CD14-positive monocyte (primary cell): ENCODE results near the gene KLF15. TPM values are rescaled to one million over a fixed set of nuclear protein-coding genes. Genes with fewer than 3 reads are reported as not detected.

ENCODE experiments used
- DNase-seq, 3 donors: peaks; one replicate each; pipeline ENCODE4 v3.0.0-alpha.2; 2011 to 2022
- H2AFZ ChIP-seq: 2 replicates; pipeline ENCODE4 v1.6.0; 2012; ENCODE audit warnings: mild to moderate bottlenecking, low read depth, low read length, inconsistent platforms; ENCODE audit not compliant: insufficient read depth, poor library complexity, severe bottlenecking
- H3K27ac ChIP-seq, 2 donors: 1 replicate in 1 of 2; 2 replicates in 1 of 2; pipeline ENCODE4 v1.5.1; 2012 to 2013; ENCODE audit warnings: low read length in 2 of 2, control low read depth in 1 of 2, inconsistent platforms in 1 of 2, low read depth in 1 of 2, mild to moderate bottlenecking in 1 of 2
- H3K27me3 ChIP-seq, 2 donors: one replicate each; pipeline versions ENCODE4 v1.6.0 to v1.6.1; 2011 to 2013; ENCODE audit warnings: low read length in 2 of 2; ENCODE audit not compliant: control insufficient read depth in 2 of 2, insufficient read depth in 2 of 2
- H3K36me3 ChIP-seq, 2 donors: replicated peaks in 1 of 2; 1 replicate in 1 of 2; 2 replicates in 1 of 2; pipeline versions ENCODE4 v1.5.1 to v1.6.1; 2012 to 2013; ENCODE audit warnings: low read length in 2 of 2, control low read depth in 1 of 2, inconsistent platforms in 1 of 2, mild to moderate bottlenecking in 1 of 2; ENCODE audit not compliant: insufficient read depth in 2 of 2, control insufficient read depth in 1 of 2
- H3K4me1 ChIP-seq, 2 donors: 1 replicate in 1 of 2; 2 replicates in 1 of 2; pipeline versions ENCODE4 v1.5.1 to v1.6.1; 2012 to 2013; ENCODE audit warnings: low read length in 2 of 2, control low read depth in 1 of 2, inconsistent platforms in 1 of 2, mild to moderate bottlenecking in 1 of 2, moderate library complexity in 1 of 2; ENCODE audit not compliant: insufficient read depth in 2 of 2, control insufficient read depth in 1 of 2
- H3K4me2 ChIP-seq: replicated peaks from 2 replicates; pipeline ENCODE3; 2012; ENCODE audit warnings: low read length, moderate library complexity, mild to moderate bottlenecking; ENCODE audit not compliant: poor library complexity, severe bottlenecking; ENCODE audit errors: extremely low read depth
- H3K4me3 ChIP-seq, 3 experiments: fragments of 200-600 bp in 1 of 3; sonication (generic) in 1 of 3; replicated peaks in 1 of 3; 1 replicate in 2 of 3; 2 replicates in 1 of 3; pipeline ENCODE4 v1.5.1; 2011 to 2013; ENCODE audit warnings: low read length in 3 of 3, mild to moderate bottlenecking in 3 of 3, control low read depth in 2 of 3, low read depth in 2 of 3, inconsistent platforms in 1 of 3, moderate library complexity in 1 of 3
- H3K79me2 ChIP-seq: 2 replicates; pipeline ENCODE4 v1.6.0; 2012; ENCODE audit warnings: mild to moderate bottlenecking, control low read depth, inconsistent platforms, low read length, moderate library complexity; ENCODE audit not compliant: insufficient read depth
- H3K9ac ChIP-seq: 2 replicates; pipeline ENCODE4 v1.6.0; 2017; ENCODE audit warnings: low read length, mild to moderate bottlenecking; ENCODE audit not compliant: insufficient read depth, poor library complexity, severe bottlenecking
- H3K9me3 ChIP-seq, 2 donors: replicated peaks in 1 of 2; 1 replicate in 1 of 2; 2 replicates in 1 of 2; pipeline versions ENCODE4 v1.5.1 to v1.6.1; 2012 to 2013; ENCODE audit warnings: low read length in 2 of 2, control low read depth in 1 of 2; ENCODE audit not compliant: control insufficient read depth in 1 of 2, insufficient read depth in 1 of 2
- H4K20me1 ChIP-seq: 2 replicates; pipeline ENCODE4 v1.6.0; 2012; ENCODE audit warnings: mild to moderate bottlenecking, low read length, control low read depth, moderate library complexity; ENCODE audit not compliant: insufficient read depth
- H3K27ac Mint-ChIP-seq, 7 donors: one replicate each; pipeline ENCODE4 v1.8.0; 2020; ENCODE audit warnings: mild to moderate bottlenecking in 7 of 7, mixed read lengths in 7 of 7, moderate library complexity in 6 of 7, inconsistent platforms in 2 of 7
- H3K27me3 Mint-ChIP-seq, 3 donors: one replicate each; pipeline ENCODE4 v1.8.0; 2021 to 2022; ENCODE audit warnings: low read depth in 3 of 3, mild to moderate bottlenecking in 3 of 3, mixed read lengths in 3 of 3, moderate library complexity in 3 of 3, inconsistent platforms in 1 of 3
- H3K36me3 Mint-ChIP-seq, 2 donors: one replicate each; pipeline ENCODE4 v1.8.0; 2020; ENCODE audit warnings: mixed read lengths in 2 of 2, inconsistent platforms in 1 of 2, mild to moderate bottlenecking in 1 of 2
- H3K4me1 Mint-ChIP-seq: one replicate; pipeline ENCODE4 v1.8.0; 2020; ENCODE audit warnings: mild to moderate bottlenecking, mixed read lengths
- H3K4me3 Mint-ChIP-seq, 2 donors: one replicate each; pipeline ENCODE4 v1.8.0; 2020; ENCODE audit warnings: mild to moderate bottlenecking in 2 of 2, mixed read lengths in 2 of 2, moderate library complexity in 1 of 2
- H3K9me3 Mint-ChIP-seq, 7 donors: one replicate each; pipeline ENCODE4 v1.8.0; 2020 to 2022; ENCODE audit warnings: mixed read lengths in 7 of 7, mild to moderate bottlenecking in 6 of 7, moderate library complexity in 6 of 7, inconsistent platforms in 2 of 7
- CTCF ChIP-seq: fragments of 200-600 bp; IDR thresholded peaks from one replicate; pipeline ENCODE4 v1.8.0; 2022; ENCODE audit warnings: antibody characterized with exemption, mild to moderate bottlenecking
- WGBS: methylation state at CpG from one replicate; pipeline ENCODE4 v1.1.5; 2013; ENCODE audit warnings: missing lambda C conversion rate; ENCODE audit not compliant: insufficient coverage; 5-methylcytosine and 5-hydroxymethylcytosine counted together
- intact Hi-C, 2 donors: fragments of 100-400 bp; cut with micrococcal nuclease; formaldehyde crosslinking; loops; one replicate each; pipeline versions ENCODE4 v1.15.0 to v1.15.1; 2023
- polyA plus RNA-seq, 3 donors: library from polyadenylated mRNA; depleted of rRNA in 1 of 3; unstranded in 2 of 3; stranded (reverse) in 1 of 3; fragments of 300-500 nt in 2 of 3; fragments of >200 nt in 1 of 3; fragmentation: Illumina TruSeq in 2 of 3; gene quantifications; 1 replicate in 2 of 3; 2 replicates in 1 of 3; pipeline ENCODE4 v1.2.3, GENCODE V29; 2012 to 2021

KLF15 gene
- polyA plus RNA-seq, 3 donors = not detected

GRCh38 chr3:126341755-126342150, 15.5 kb downstream of the KLF15 start:
- no peaks in the 10 kb centered on the region for H3K79me2 ChIP-seq
- no peak overlapping the region for H3K4me3 ChIP-seq
- H3K4me1 Mint-ChIP-seq = no peaks in the 10 kb centered on the region
- no peak overlapping the region for H3K9ac ChIP-seq
- H3K4me2 ChIP-seq = no peak overlapping the region
- DNase-seq = no peak
- no peak overlapping the region for H3K4me3 Mint-ChIP-seq
- H4K20me1 ChIP-seq = no peaks in the 10 kb centered on the region
- H3K9me3 ChIP-seq = no peaks in the 10 kb centered on the region
- H3K27me3 ChIP-seq = no peaks in the 10 kb centered on the region
- H3K36me3 ChIP-seq = no peaks in the 10 kb centered on the region
- no peak overlapping the region for H3K27ac ChIP-seq
- H3K27ac Mint-ChIP-seq = no peak overlapping the region
- H3K9me3 Mint-ChIP-seq = peaks cover 0 to 2% (median 0%) of the 10 kb centered on the region in 7 donors
- no peaks in the 10 kb centered on the region for H3K36me3 Mint-ChIP-seq
- peaks cover 2 to 13% (median 5%) of the 10 kb centered on the region in 3 donors for H3K27me3 Mint-ChIP-seq
- 61% methylated on average over 2 of the region's 7 CpGs for WGBS
- intact Hi-C loops = no loop called here
- no peak for TF ChIP-seq CTCF
- H2AFZ ChIP-seq = no peak overlapping the region
- no peaks in the 10 kb centered on the region for H3K4me1 ChIP-seq

GRCh38 chr3:126340943-126341754, 16.1 kb downstream of the KLF15 start:
- Mint-ChIP-seq H3K27me3 (peaks cover 2 to 13% (median 5%) of the 10 kb centered on the region in 3 donors), H3K4me1 (no peaks in the 10 kb centered on the region), H3K4me3 (no peak overlapping the region), H3K36me3 (no peaks in the 10 kb centered on the region), H3K27ac (no peak overlapping the region), H3K9me3 (peaks cover 0 to 2% (median 0%) of the 10 kb centered on the region in 7 donors)
- no peak overlapping the region for H2AFZ ChIP-seq
- 89% methylated on average over 12 of the region's 19 CpGs for WGBS
- no peaks in the 10 kb centered on the region for H3K27me3 ChIP-seq
- H3K4me1 ChIP-seq = no peaks in the 10 kb centered on the region
- no peak for DNase-seq
- H3K4me3 ChIP-seq = no peak overlapping the region
- intact Hi-C loops = no loop called here
- no peak overlapping the region for H3K4me2 ChIP-seq
- no peak for TF ChIP-seq CTCF
- H3K27ac ChIP-seq = no peak overlapping the region
- H3K36me3 ChIP-seq = no peaks in the 10 kb centered on the region
- H4K20me1 ChIP-seq = no peaks in the 10 kb centered on the region
- no peaks in the 10 kb centered on the region for H3K9me3 ChIP-seq
- no peaks in the 10 kb centered on the region for H3K79me2 ChIP-seq
- no peak overlapping the region for H3K9ac ChIP-seq
